Measurements from ENCODE around the gene TSHZ3.

DNA sequence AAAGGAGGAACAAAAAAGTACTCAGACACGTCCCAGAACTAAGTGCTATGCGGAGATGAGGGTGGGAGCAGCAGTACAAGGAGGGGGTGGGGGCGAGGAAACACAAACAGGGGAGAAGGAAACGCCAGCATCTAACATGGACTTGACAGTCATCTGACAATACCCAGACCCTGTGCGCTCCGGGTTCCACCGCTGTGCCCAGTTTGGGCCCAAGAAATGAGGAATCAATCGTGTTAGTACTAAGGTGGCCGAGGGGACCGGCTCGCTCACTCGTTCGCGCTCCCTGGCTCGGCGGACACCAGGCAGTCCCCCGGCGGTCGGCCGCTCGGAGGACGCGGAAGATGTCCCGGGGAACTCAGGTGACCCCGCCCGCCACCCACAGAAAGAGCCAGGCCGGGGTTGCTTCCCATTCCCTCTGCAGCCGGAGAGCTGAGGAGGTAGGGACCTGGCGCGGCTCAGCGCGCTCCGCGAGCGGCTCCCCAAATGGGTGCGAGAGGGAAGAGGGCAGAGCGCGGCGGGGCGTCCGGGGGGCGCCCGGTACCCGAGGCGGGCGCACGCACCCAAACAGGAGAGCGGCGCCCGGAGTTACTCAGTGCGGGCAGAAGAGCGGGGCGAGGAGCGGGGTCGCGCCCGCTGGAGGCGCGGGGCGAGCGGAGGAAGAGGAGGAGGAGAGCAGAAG lies 616 bp downstream of the TSHZ3 start:
- TF ChIP-seq POLR2A (IDR thresholded peaks at IDR 0.05): no peak
- TF ChIP-seq, protein P1, sequence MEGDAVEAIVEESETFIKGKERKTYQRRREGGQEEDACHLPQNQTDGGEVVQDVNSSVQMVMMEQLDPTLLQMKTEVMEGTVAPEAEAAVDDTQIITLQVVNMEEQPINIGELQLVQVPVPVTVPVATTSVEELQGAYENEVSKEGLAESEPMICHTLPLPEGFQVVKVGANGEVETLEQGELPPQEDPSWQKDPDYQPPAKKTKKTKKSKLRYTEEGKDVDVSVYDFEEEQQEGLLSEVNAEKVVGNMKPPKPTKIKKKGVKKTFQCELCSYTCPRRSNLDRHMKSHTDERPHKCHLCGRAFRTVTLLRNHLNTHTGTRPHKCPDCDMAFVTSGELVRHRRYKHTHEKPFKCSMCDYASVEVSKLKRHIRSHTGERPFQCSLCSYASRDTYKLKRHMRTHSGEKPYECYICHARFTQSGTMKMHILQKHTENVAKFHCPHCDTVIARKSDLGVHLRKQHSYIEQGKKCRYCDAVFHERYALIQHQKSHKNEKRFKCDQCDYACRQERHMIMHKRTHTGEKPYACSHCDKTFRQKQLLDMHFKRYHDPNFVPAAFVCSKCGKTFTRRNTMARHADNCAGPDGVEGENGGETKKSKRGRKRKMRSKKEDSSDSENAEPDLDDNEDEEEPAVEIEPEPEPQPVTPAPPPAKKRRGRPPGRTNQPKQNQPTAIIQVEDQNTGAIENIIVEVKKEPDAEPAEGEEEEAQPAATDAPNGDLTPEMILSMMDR (IDR thresholded peaks at IDR 0.05): no peak

All from uterus (tissue), 2 donors.